OCI-LY7 (cell line): ENCODE measurements around the gene SLC25A2. TPM values are rescaled to one million over a fixed set of nuclear protein-coding genes. Genes with fewer than 3 reads are reported as not detected.
A peak's percentile ranks its signal among the peaks of the same experiment; 100 is the strongest.

Experiments used
- Bru-seq: library from RNA; stranded (reverse); fragments of 400-500 nt; gene quantifications from one replicate; lab custom pipeline; 2021; lab: Mats Ljungman, UMichigan
- BruChase-seq, 2 experiments: library from RNA; stranded (reverse); fragments of 400-500 nt; gene quantifications; one replicate each; lab custom pipeline; 2021; lab: Mats Ljungman, UMichigan
- BruUV-seq: library from RNA; stranded (reverse); fragments of 400-500 nt; replicated peaks from 2 replicates; lab custom pipeline; 2021; lab: Mats Ljungman, UMichigan
- CTCF ChIA-PET: fragments of 300-600 bp; sonication (Branson Sonifier 250); formaldehyde crosslinking; loops from one replicate; lab custom pipeline; 2022; ENCODE audit warnings: antibody characterized with exemption; ENCODE audit not compliant: unreplicated experiment; lab: Charles Lee
- POLR2A ChIA-PET: fragments of 300-600 bp; sonication (Branson Sonifier 250); formaldehyde crosslinking; loops from one replicate; lab custom pipeline; 2022; ENCODE audit warnings: antibody characterized with exemption; lab: Charles Lee
- DNase-seq: peaks from one replicate; pipeline ENCODE4 v3.0.0-alpha.2; 2015; ENCODE audit warnings: low spot score
- H2AFZ ChIP-seq: fragments of 200-600 bp; sonication (generic), shearing (Covaris generic); 2 replicates; pipeline ENCODE4 v1.6.1; 2014; ENCODE audit warnings: mild to moderate bottlenecking, antibody characterized with exemption, low read length, moderate library complexity
- H3K27ac ChIP-seq: fragments of 200-600 bp; sonication (generic); 2 replicates; pipeline ENCODE4 v1.5.1; 2014; ENCODE audit warnings: mixed run types, low read depth, mild to moderate bottlenecking, moderate library complexity, low read length, inconsistent platforms; ENCODE audit not compliant: poor library complexity, severe bottlenecking
- H3K36me3 ChIP-seq: fragments of 200-600 bp; sonication (generic); 2 replicates; pipeline ENCODE4 v1.6.1; 2014; ENCODE audit warnings: mild to moderate bottlenecking, antibody characterized with exemption, low read length, moderate library complexity, mixed read lengths; ENCODE audit not compliant: insufficient read depth
- H3K4me1 ChIP-seq: fragments of 200-600 bp; sonication (generic); 2 replicates; pipeline ENCODE4 v1.5.1; 2014; ENCODE audit warnings: mild to moderate bottlenecking, low read length; ENCODE audit not compliant: insufficient read depth, poor library complexity, severe bottlenecking
- H3K4me2 ChIP-seq: fragments of 200-600 bp; sonication (generic); 2 replicates; pipeline ENCODE4 v1.6.1; 2014; ENCODE audit warnings: mild to moderate bottlenecking, low read length
- H3K4me3 ChIP-seq: fragments of 200-600 bp; sonication (generic); 2 replicates; pipeline ENCODE4 v1.5.1; 2014; ENCODE audit warnings: mild to moderate bottlenecking, low read depth, low read length; ENCODE audit not compliant: poor library complexity, severe bottlenecking
- H3K79me2 ChIP-seq: fragments of 200-600 bp; sonication (generic); 2 replicates; pipeline ENCODE4 v1.6.1; 2016; ENCODE audit warnings: low read depth, mild to moderate bottlenecking, low read length, moderate library complexity, mixed read lengths; ENCODE audit not compliant: insufficient read depth
- H3K9me2 ChIP-seq: fragments of 200-600 bp; sonication (generic); 2 replicates; pipeline ENCODE4 v1.6.1; 2016; ENCODE audit warnings: mild to moderate bottlenecking, low read length, mixed read lengths; ENCODE audit not compliant: insufficient read depth
- H3K9me3 ChIP-seq: fragments of 200-600 bp; sonication (generic); 2 replicates; pipeline ENCODE4 v1.6.1; 2014; ENCODE audit warnings: mild to moderate bottlenecking, mixed run types, low read length, mixed read lengths
- H4K20me1 ChIP-seq: fragments of 200-600 bp; sonication (generic); 2 replicates; pipeline ENCODE4 v1.6.1; 2014; ENCODE audit warnings: mild to moderate bottlenecking, antibody characterized with exemption, low read length, moderate library complexity, mixed read lengths; ENCODE audit not compliant: insufficient read depth
- CTCF ChIP-seq: fragments of 200-600 bp; sonication (generic); conservative IDR thresholded peaks from 2 replicates; pipeline ENCODE4 v1.5.1; 2014; ENCODE audit warnings: mild to moderate bottlenecking, antibody characterized with exemption, low read length, moderate library complexity, mixed read lengths
- EZH2phosphoT487 ChIP-seq: fragments of 200-600 bp; sonication (generic); IDR thresholded peaks from 2 replicates; pipeline ENCODE4 v1.6.1; 2018; ENCODE audit warnings: low read depth, borderline replicate concordance, mild to moderate bottlenecking, mixed run types, antibody characterized with exemption, low read length, moderate library complexity, mixed read lengths
- intact Hi-C: fragments of 100-400 bp; cut with micrococcal nuclease; formaldehyde crosslinking; loops from one replicate; pipeline ENCODE4 v1.10.0; 2022; ENCODE audit not compliant: unreplicated experiment
- long read RNA-seq: library from polyadenylated mRNA; stranded (forward); transcript quantifications from one replicate; pipeline ENCODE4 v2.0.0, GENCODE V29; 2022
- total RNA-seq, 2 experiments: library from RNA; depleted of rRNA in 1 of 2; stranded (reverse); fragments of >200 nt in 1 of 2; shearing (Covaris generic) in 1 of 2; gene quantifications; 2 replicates each; pipeline ENCODE4 v1.2.3, GENCODE V29; 2014 to 2022

The SLC25A2 gene
- 0.16 and 0.95 TPM in 2 replicates for total RNA-seq (2014; rRNA removed; shearing (Covaris generic))
- 0.70 and 1.6 TPM in 2 replicates for total RNA-seq (2022)
- Bru-seq, nascent RNA: percentile 68 among the genes with signal in this experiment
- BruChase-seq, experiment 1, labeled RNA remaining after a 6-hour chase: percentile 42 among the genes with signal in this experiment
- BruChase-seq, experiment 2, labeled RNA remaining after a 2-hour chase: percentile 31 among the genes with signal in this experiment
- long read RNA-seq: 0 reads

GRCh38 chr5:141303756-141304155 lies at the start of gene SLC25A2:
Gene SLC25A2 (minus strand): TSS chr5:141304049. CDS start chr5:141303865, 184 bp downstream.
- H3K4me1 ChIP-seq: no peaks in the 10 kb centered on the region
- intact Hi-C loops: no loop called here
- no peaks in the 10 kb centered on the region for H3K36me3 ChIP-seq
- no peak for DNase-seq
- H3K4me2 ChIP-seq: no peak within 1 kb of the TSS
- H3K9me2 ChIP-seq: no peaks in the 10 kb centered on the region
- CTCF ChIA-PET: no interaction called here
- no peak within 1 kb of the TSS for H3K27ac ChIP-seq
- H3K9me3 ChIP-seq: 0 out of 2 replicates have a peak, but pooled peaks cover 7% of the 10 kb centered on the region
- TF ChIP-seq CTCF: no peak
- TF ChIP-seq EZH2phosphoT487: no peak
- H3K79me2 ChIP-seq: no peaks in the 10 kb centered on the region
- BruUV-seq: no TSS peak
- H2AFZ ChIP-seq: no peak within 1 kb of the TSS
- no peaks in the 10 kb centered on the region for H4K20me1 ChIP-seq
- H3K4me3 ChIP-seq: no peak within 1 kb of the TSS
- POLR2A ChIA-PET: interaction anchor here (0.6 kb wide), 1 partner anchor 30 kb away, joined by 3 read pairs; no protein-coding TSS in a partner anchor

GRCh38 chr5:141351591-141351990 lies 47.7 kb upstream of the SLC25A2 start:
- Histone ChIP-seq H3K27ac (no peak overlapping the region), H3K4me1 (peaks cover 7% of the 10 kb centered on the region), H4K20me1 (no peaks in the 10 kb centered on the region), H3K79me2 (no peaks in the 10 kb centered on the region), H3K4me2 (no peak overlapping the region), H2AFZ (no peak overlapping the region), H3K4me3 (no peak overlapping the region), H3K36me3 (no peaks in the 10 kb centered on the region), H3K9me3 (no peaks in the 10 kb centered on the region), H3K9me2 (no peaks in the 10 kb centered on the region)
- TF ChIP-seq EZH2phosphoT487 (no peak), CTCF (no peak)
- no TSS peak for BruUV-seq
- no peak for DNase-seq
- ChIA-PET CTCF (no interaction called here), POLR2A (no interaction called here)
- intact Hi-C loops: loop anchor here (10.0 kb wide), 1 partner anchor 157 kb away; the partner anchor contains the start of genes PCDHB10 and PCDHB11
